Inflammatory macrophage treated with lipopolysaccharide for 4 hours (primary cell): ENCODE data around the gene CD47.
A peak's percentile ranks its signal among the peaks of the same experiment; 100 is the strongest.

Experiments
- DNase-seq: peaks from one replicate; pipeline ENCODE4 v3.0.0-alpha.2; 2020

The CD47 gene

GRCh38 chr3:108046247-108046646 lies 44.6 kb downstream of the CD47 start:
- no peak for DNase-seq

- no peak for DNase-seq
Observed at GRCh38 chr3:108044699-108045098, 46.1 kb downstream of the CD47 start.

- DNase-seq: no peak
Observed at GRCh38 chr3:108042300-108042699, 48.5 kb downstream of the CD47 start.

GRCh38 chr3:108041253-108041652 lies 49.6 kb downstream of the CD47 start:
- DNase-seq: no peak

- DNase-seq: no peak
Observed at GRCh38 chr3:108037770-108038169, 53.1 kb downstream of the CD47 start.

GRCh38 chr3:108036984-108037741 lies 53.7 kb downstream of the CD47 start:
- DNase-seq: peak; percentile 83

- no peak for DNase-seq
Observed at GRCh38 chr3:108036401-108036800, 54.4 kb downstream of the CD47 start.

- peak; percentile 73 for DNase-seq
Observed at GRCh38 chr3:108035751-108036150, 55.1 kb downstream of the CD47 start.

- DNase-seq: no peak
Observed at GRCh38 chr3:108031895-108032294, 58.9 kb downstream of the CD47 start.

- no peak for DNase-seq
Observed at GRCh38 chr3:108030960-108031359, 59.9 kb downstream of the CD47 start.

GRCh38 chr3:108029466-108029865 lies 61.4 kb downstream of the CD47 start:
- no peak for DNase-seq

- DNase-seq: peak; percentile 51
Observed at GRCh38 chr3:108028896-108029295, 61.9 kb downstream of the CD47 start.

GRCh38 chr3:108025177-108025576 lies 65.7 kb downstream of the CD47 start:
- DNase-seq: no peak

- DNase-seq: no peak
Observed at GRCh38 chr3:108024146-108024850, 66.5 kb downstream of the CD47 start.

GRCh38 chr3:108022256-108023150 lies 68.3 kb downstream of the CD47 start:
- no peak for DNase-seq

GRCh38 chr3:108021533-108021932 lies 69.3 kb downstream of the CD47 start:
- no peak for DNase-seq

- no peak for DNase-seq
Observed at GRCh38 chr3:108021131-108021530, 69.7 kb downstream of the CD47 start.

GRCh38 chr3:108018552-108018951 lies 72.3 kb downstream of the CD47 start:
- DNase-seq: no peak

- no peak for DNase-seq
Observed at GRCh38 chr3:108017587-108017986, 73.2 kb downstream of the CD47 start.

GRCh38 chr3:108014943-108015342 lies 75.9 kb downstream of the CD47 start:
- DNase-seq: no peak

- DNase-seq: no peak
Observed at GRCh38 chr3:108013141-108014055, 77.4 kb downstream of the CD47 start.

- no peak for DNase-seq
Observed at GRCh38 chr3:108012304-108012703, 78.5 kb downstream of the CD47 start.
